Lower lobe of right lung (tissue), 2 donors: Measurements from ENCODE around the gene KTN1. TPM values are rescaled to one million over a fixed set of nuclear protein-coding genes. Genes with fewer than 3 reads are reported as not detected.

Experiments used
- ATAC-seq, 2 donors: fragments of 200-7000 bp; cut with Tn5 transposase; one replicate each; pipeline ENCODE4 v1.9.1; 2020 to 2022; ENCODE audit warnings: mild to moderate bottlenecking in 2 of 2, moderate library complexity in 2 of 2
- DNase-seq: peaks from one replicate; pipeline ENCODE4 v3.0.0-alpha.2; 2020
- H3K27ac ChIP-seq: fragments of 200-600 bp; one replicate; pipeline ENCODE4 v1.8.0; 2022
- H3K27me3 ChIP-seq: fragments of 200-600 bp; one replicate; pipeline ENCODE4 v1.8.0; 2022; ENCODE audit warnings: low read depth
- H3K36me3 ChIP-seq: fragments of 200-600 bp; one replicate; pipeline ENCODE4 v1.8.0; 2022; ENCODE audit warnings: mild to moderate bottlenecking
- H3K4me1 ChIP-seq: fragments of 200-600 bp; one replicate; pipeline ENCODE4 v1.8.0; 2022
- H3K4me3 ChIP-seq: fragments of 200-600 bp; one replicate; pipeline ENCODE4 v1.8.0; 2022; ENCODE audit warnings: mild to moderate bottlenecking
- H3K9me3 ChIP-seq: fragments of 200-600 bp; one replicate; pipeline ENCODE4 v1.8.0; 2022
- CTCF ChIP-seq: fragments of 200-600 bp; IDR thresholded peaks from one replicate; pipeline ENCODE4 v1.8.0; 2022; ENCODE audit warnings: antibody characterized with exemption, mild to moderate bottlenecking
- intact Hi-C: fragments of 100-400 bp; cut with DNase I; formaldehyde crosslinking; loops from one replicate; pipeline ENCODE4 v1.11.0; 2022
- total RNA-seq: library from RNA; stranded (reverse); fragmentation: NEBNext Ultra II Directional; extraction: Animal tissue kit (Norgen Biotek cat#: 25700); gene quantifications from one replicate; pipeline ENCODE4 v1.2.1, GENCODE V29; 2021
- donor health status: DM: no; HTN: yes; CAD: no; lungs with severe emphysema.

Gene KTN1
- total RNA-seq, 1 donor from 2014 or later = 164 TPM

DNA sequence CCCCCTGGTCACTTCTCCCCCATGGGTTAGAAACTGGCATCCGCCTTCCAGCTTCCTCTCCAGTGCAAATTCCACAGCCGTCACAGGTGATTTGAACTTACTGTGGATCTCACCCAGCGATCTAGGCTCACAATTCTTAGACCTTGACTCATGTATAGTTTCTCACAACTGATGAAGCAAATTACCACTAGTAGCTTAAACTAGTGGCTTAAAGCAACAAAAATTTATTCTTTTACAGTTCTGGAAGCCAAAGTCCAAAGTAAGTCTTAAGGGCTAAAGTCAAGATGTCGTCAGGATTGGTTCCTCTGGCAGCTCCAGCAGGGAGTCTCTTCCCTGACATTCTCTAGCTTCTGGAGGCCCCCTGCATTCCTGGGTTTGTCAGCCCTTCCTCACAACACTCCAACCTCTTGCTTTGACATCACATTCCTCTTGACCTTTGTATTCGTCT lies 117.4 kb downstream of the KTN1 start:
- no peak for TF ChIP-seq CTCF
- no peak for ATAC-seq

GRCh38 chr14:55698051-55698450 lies 118.0 kb downstream of the KTN1 start:
- Histone ChIP-seq H3K27me3 (no peaks in the 10 kb centered on the region), H3K36me3 (no peaks in the 10 kb centered on the region), H3K4me3 (no peak overlapping the region), H3K9me3 (no peaks in the 10 kb centered on the region), H3K4me1 (no peaks in the 10 kb centered on the region), H3K27ac (no peak overlapping the region)
- TF ChIP-seq CTCF = no peak
- ATAC-seq = peak; percentile 58 to 70
- intact Hi-C loops = no loop called here
- DNase-seq = no peak

More for the DNA sequence above, 117.4 kb downstream of the KTN1 start:
- Histone ChIP-seq H3K4me3 (no peak overlapping the region), H3K4me1 (no peaks in the 10 kb centered on the region), H3K27ac (no peak overlapping the region), H3K36me3 (no peaks in the 10 kb centered on the region), H3K27me3 (no peaks in the 10 kb centered on the region), H3K9me3 (no peaks in the 10 kb centered on the region)
- intact Hi-C loops = no loop called here
- DNase-seq = no peak

DNA sequence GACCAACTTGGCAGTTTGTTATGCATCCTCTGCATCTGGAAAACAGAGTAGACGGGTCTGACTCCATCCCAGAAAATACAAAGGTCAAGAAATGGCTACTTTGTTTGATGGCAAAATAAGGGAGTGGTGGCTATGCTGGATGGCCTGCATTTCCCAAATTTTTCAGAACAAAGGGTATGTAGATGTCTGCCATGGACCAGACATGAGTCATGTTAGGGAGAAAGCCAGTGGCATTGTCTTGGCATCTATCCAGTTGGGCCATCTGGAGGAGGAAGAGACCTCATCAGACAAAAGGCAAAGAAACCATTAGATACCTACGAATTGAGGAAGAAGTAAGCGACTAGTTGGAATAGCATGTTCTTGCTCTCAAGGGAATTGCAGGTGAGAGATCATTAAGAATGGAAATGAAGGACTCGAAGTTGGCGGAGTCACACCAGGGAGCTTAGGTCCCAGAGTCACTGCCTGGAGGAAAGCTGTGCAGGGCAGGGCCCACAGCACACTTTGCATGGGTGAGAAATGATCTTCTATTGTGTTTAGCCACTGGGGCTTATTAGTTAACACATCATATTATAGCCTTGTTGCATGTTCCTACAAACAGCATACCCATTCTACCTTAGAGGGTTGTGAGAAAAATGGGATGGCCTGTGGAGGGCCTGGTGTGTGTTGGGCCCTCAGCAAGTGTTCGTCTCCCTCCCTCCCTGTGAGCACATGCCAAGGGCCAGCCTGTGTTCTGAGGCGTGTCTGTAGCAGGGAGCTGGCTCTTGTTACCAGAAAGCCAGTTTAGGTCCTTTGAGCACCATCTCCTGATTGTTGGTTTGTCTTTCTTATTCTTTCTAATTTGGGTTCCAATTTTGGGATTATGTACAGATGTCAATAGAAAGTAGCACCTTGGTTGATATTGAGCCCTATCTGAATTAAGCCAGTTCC lies 119.4 kb downstream of the KTN1 start:
- no peaks in the 10 kb centered on the region for H3K4me1 ChIP-seq
- no peaks in the 10 kb centered on the region for H3K36me3 ChIP-seq
- no peak overlapping the region for H3K27ac ChIP-seq
- TF ChIP-seq CTCF = no peak
- no peak for ATAC-seq
- no peaks in the 10 kb centered on the region for H3K9me3 ChIP-seq
- no peak for DNase-seq
- H3K4me3 ChIP-seq = no peak overlapping the region
- H3K27me3 ChIP-seq = no peaks in the 10 kb centered on the region
- intact Hi-C loops = no loop called here

DNA sequence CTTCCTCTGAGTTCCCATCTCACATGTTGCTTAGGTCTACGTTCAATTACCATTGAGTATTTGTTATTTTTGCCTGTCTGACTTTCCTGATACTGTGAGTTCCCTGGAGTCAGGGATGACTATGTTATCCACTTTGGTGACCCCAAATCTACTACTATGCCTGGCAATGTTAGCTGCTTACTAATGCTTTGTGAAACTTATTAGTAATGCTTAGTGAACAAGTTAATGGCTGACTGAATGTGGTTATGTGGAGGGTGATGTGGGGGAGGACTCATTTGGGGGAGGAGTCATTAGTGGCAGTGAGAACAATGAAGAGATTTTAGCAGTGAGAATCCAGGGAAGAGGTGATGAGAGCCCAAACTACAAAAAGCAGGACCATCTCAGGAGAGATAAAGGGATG lies 121.6 kb downstream of the KTN1 start:
- Histone ChIP-seq H3K4me3 (no peak overlapping the region), H3K9me3 (no peaks in the 10 kb centered on the region), H3K27me3 (no peaks in the 10 kb centered on the region), H3K36me3 (no peaks in the 10 kb centered on the region), H3K27ac (no peak overlapping the region), H3K4me1 (peaks cover 5% of the 10 kb centered on the region)
- intact Hi-C loops = no loop called here
- TF ChIP-seq CTCF = no peak
- DNase-seq (no peak), ATAC-seq (no peak)

DNA sequence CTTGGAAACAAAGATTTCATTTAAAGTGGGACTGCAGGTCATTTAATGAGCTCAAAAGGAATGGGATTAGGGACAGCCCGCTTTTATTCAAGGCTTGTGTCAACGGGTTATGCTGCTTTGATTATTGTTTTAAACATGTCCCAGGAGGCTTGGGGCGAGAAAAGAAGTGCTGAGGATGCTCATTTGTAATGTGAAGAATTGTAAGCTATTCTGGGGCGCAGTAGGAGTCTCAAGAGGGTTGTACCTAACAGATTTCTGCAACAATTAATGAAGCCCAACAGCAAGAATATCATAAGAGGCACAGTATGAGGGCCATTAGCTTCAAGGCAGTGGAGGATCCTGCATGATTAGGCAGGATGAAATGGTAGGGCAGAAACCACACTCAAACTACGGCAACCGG lies 122.5 kb downstream of the KTN1 start:
- intact Hi-C loops = no loop called here
- Histone ChIP-seq H3K9me3 (no peaks in the 10 kb centered on the region), H3K27ac (no peak overlapping the region), H3K4me3 (no peak overlapping the region), H3K36me3 (no peaks in the 10 kb centered on the region), H3K27me3 (no peaks in the 10 kb centered on the region), H3K4me1 (peaks cover 10% of the 10 kb centered on the region)
- TF ChIP-seq CTCF = no peak
- ATAC-seq (no peak), DNase-seq (no peak)
